Measurements from ENCODE around the gene ZNF492. TPM values are rescaled to one million over a fixed set of nuclear protein-coding genes. Genes with fewer than 3 reads are reported as not detected.

ZNF492 gene
- total and polyA plus RNA-seq, 2 donors from 2014 or later = 0.25 TPM; not detected in 1

GRCh38 chr19:22608441-22608840 lies 25.7 kb upstream of the ZNF492 start:
- DNase-seq (no peak), FAIRE-seq (no peak)
- no peaks in the 10 kb centered on the region for H3K9me3 ChIP-seq (ENCODE audit: control insufficient read depth in 2 of 3, insufficient read depth in 1 of 3, low read length in 3 of 3)
- TF ChIP-seq CTCF (IDR thresholded peaks at IDR 0.05; ENCODE audit: borderline replicate concordance, extremely low read depth, insufficient read depth) = no peak
- no peaks in the 10 kb centered on the region for H3K4me1 ChIP-seq (ENCODE audit: control insufficient read depth in 2 of 3, insufficient read depth in 2 of 3, low read depth in 1 of 3, low read length in 3 of 3)
- H3K27me3 ChIP-seq (ENCODE audit: control insufficient read depth, insufficient read depth, low read length) = no peaks in the 10 kb centered on the region
- H3K27ac ChIP-seq (ENCODE audit: low read depth in 2 of 2, low read length in 2 of 2) = no peak overlapping the region
- intact Hi-C loops (cut with DNase I) = no loop called here
- H3K9ac ChIP-seq (ENCODE audit: low read length in 3 of 3) = no peak overlapping the region
- no peak overlapping the region for H3K4me3 ChIP-seq (ENCODE audit: low read length in 3 of 3)
- no peaks in the 10 kb centered on the region for H3K36me3 ChIP-seq (ENCODE audit: control insufficient read depth in 2 of 3, insufficient read depth in 3 of 3, low read length in 3 of 3)

GRCh38 chr19:22609630-22610029 lies 24.5 kb upstream of the ZNF492 start:
- H3K9me3 ChIP-seq (ENCODE audit: control insufficient read depth in 2 of 3, insufficient read depth in 1 of 3, low read length in 3 of 3) = no peaks in the 10 kb centered on the region
- no peak overlapping the region for H3K4me3 ChIP-seq (ENCODE audit: low read length in 3 of 3)
- no peak overlapping the region for H3K27ac ChIP-seq (ENCODE audit: low read depth in 2 of 2, low read length in 2 of 2)
- intact Hi-C loops (cut with DNase I) = no loop called here
- no peaks in the 10 kb centered on the region for H3K27me3 ChIP-seq (ENCODE audit: control insufficient read depth, insufficient read depth, low read length)
- no peak overlapping the region for H3K9ac ChIP-seq (ENCODE audit: low read length in 3 of 3)
- H3K4me1 ChIP-seq (ENCODE audit: control insufficient read depth in 2 of 3, insufficient read depth in 2 of 3, low read depth in 1 of 3, low read length in 3 of 3) = no peaks in the 10 kb centered on the region
- H3K36me3 ChIP-seq (ENCODE audit: control insufficient read depth in 2 of 3, insufficient read depth in 3 of 3, low read length in 3 of 3) = no peaks in the 10 kb centered on the region
- TF ChIP-seq CTCF (IDR thresholded peaks at IDR 0.05; ENCODE audit: borderline replicate concordance, extremely low read depth, insufficient read depth) = no peak
- FAIRE-seq (no peak), DNase-seq (no peak)

GRCh38 chr19:22610121-22610520 lies 24.0 kb upstream of the ZNF492 start:
- Histone ChIP-seq H3K9ac (ENCODE audit: low read length in 3 of 3) (no peak overlapping the region), H3K9me3 (ENCODE audit: control insufficient read depth in 2 of 3, insufficient read depth in 1 of 3, low read length in 3 of 3) (no peaks in the 10 kb centered on the region), H3K4me1 (ENCODE audit: control insufficient read depth in 2 of 3, insufficient read depth in 2 of 3, low read depth in 1 of 3, low read length in 3 of 3) (no peaks in the 10 kb centered on the region), H3K36me3 (ENCODE audit: control insufficient read depth in 2 of 3, insufficient read depth in 3 of 3, low read length in 3 of 3) (no peaks in the 10 kb centered on the region), H3K27me3 (ENCODE audit: control insufficient read depth, insufficient read depth, low read length) (no peaks in the 10 kb centered on the region), H3K4me3 (ENCODE audit: low read length in 3 of 3) (no peak overlapping the region), H3K27ac (ENCODE audit: low read depth in 2 of 2, low read length in 2 of 2) (no peak overlapping the region)
- FAIRE-seq = no peak
- DNase-seq = no peak
- intact Hi-C loops (cut with DNase I) = no loop called here
- no peak for TF ChIP-seq CTCF (IDR thresholded peaks at IDR 0.05; ENCODE audit: borderline replicate concordance, extremely low read depth, insufficient read depth)

GRCh38 chr19:22612316-22612715 lies 21.8 kb upstream of the ZNF492 start:
- H3K9me3 ChIP-seq (ENCODE audit: control insufficient read depth in 2 of 3, insufficient read depth in 1 of 3, low read length in 3 of 3) = no peaks in the 10 kb centered on the region
- no peaks in the 10 kb centered on the region for H3K4me1 ChIP-seq (ENCODE audit: control insufficient read depth in 2 of 3, insufficient read depth in 2 of 3, low read depth in 1 of 3, low read length in 3 of 3)
- H3K4me3 ChIP-seq (ENCODE audit: low read length in 3 of 3) = no peak overlapping the region
- FAIRE-seq = no peak
- DNase-seq = no peak
- H3K36me3 ChIP-seq (ENCODE audit: control insufficient read depth in 2 of 3, insufficient read depth in 3 of 3, low read length in 3 of 3) = no peaks in the 10 kb centered on the region
- H3K27ac ChIP-seq (ENCODE audit: low read depth in 2 of 2, low read length in 2 of 2) = no peak overlapping the region
- no peaks in the 10 kb centered on the region for H3K27me3 ChIP-seq (ENCODE audit: control insufficient read depth, insufficient read depth, low read length)
- TF ChIP-seq CTCF (IDR thresholded peaks at IDR 0.05; ENCODE audit: borderline replicate concordance, extremely low read depth, insufficient read depth) = no peak
- intact Hi-C loops (cut with DNase I) = no loop called here
- H3K9ac ChIP-seq (ENCODE audit: low read length in 3 of 3) = no peak overlapping the region
